ENCODE results near the gene RGS9. TPM values are rescaled to one million over a fixed set of nuclear protein-coding genes. Genes with fewer than 3 reads are reported as not detected.
A peak's percentile ranks its signal among the peaks of the same experiment; 100 is the strongest.
"Not testable (repeated sequence)": the region's sequence is repeated elsewhere in the genome, so short reads cannot be mapped to it uniquely, and the experiment has no call there.

Gene RGS9
- polyA plus RNA-seq (2013) = 0.26 TPM

DNA sequence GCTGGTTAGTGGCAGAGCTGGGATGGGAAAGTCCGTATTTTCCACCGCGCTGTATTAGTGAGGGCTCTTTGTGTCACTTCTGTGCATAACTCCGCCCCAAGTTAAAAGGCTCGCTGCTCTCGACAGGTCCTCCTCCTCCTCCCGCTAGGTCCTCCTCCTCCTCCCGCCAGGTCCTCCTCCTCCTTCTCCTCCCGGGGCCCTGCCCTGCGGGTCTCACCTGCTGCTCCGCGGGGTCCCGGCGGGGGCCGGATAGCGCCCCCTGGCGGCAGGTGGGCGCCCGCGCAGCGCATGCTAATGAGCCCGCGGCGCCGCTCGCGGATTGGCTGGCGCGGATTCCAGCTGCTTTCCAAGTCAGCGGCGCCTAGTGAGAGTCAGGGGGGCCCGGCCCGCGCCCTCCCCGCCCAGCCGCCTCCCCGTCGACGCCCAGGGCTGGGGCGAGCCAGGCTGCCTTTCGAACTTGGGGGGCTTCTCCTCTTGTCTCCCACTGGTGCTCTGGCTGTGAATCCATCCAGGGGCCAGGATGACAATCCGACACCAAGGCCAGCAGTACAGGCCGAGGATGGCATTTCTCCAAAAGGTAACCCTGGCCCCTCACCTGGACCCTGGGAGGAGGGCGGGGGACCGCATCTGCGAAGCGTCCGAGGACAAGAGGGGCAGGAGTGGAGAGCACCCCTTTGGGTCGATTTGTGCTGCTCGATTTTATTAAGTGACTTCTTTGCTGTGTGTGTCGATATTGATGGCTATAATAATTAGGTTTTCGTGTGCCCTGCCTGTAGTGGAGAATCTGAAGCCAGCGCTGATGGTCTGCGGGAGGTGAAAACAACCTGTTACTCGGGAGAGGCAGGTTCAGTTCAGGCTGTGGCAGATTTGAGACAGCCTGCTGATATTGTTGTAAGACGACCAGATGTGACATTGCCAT, at the start of gene RGS9:
RGS9 (plus strand) TSS at position 350 of the 919 bp plus-strand sequence; CDS start at position 521, 171 bp downstream.
- Histone ChIP-seq H3K27me3 (replicated peaks in 2 of 5; ENCODE audit: control insufficient read depth in 4 of 5, insufficient read depth in 5 of 5, low read length in 4 of 5) (peaks cover 0 to 21% (median 15%) of the 10 kb centered on the region in 5 experiments), H3K36me3 (ENCODE audit: control insufficient read depth in 4 of 4, insufficient read depth in 4 of 4, low read length in 3 of 4) (no peaks in the 10 kb centered on the region), H3K4me3 (ENCODE audit: control insufficient read depth in 1 of 7, extremely low read depth in 1 of 7, insufficient read depth in 4 of 7, low read depth in 2 of 7, low read length in 6 of 7) (peak within 1 kb of the TSS in 5 of 7 experiments; percentile 19 to 60 (median 41)), H3K4me1 (ENCODE audit: control extremely low read depth in 1 of 4, control insufficient read depth in 4 of 4, insufficient read depth in 4 of 4, low read length in 3 of 4) (peaks cover 0 to 14% (median 10%) of the 10 kb centered on the region in 4 experiments), H3K27ac (ENCODE audit: insufficient read depth in 1 of 2, low read depth in 1 of 2, low read length in 2 of 2, poor library complexity in 1 of 2, severe bottlenecking in 2 of 2) (no peak within 1 kb of the TSS), H3K9me3 (ENCODE audit: control extremely low read depth in 1 of 5, control insufficient read depth in 4 of 5, insufficient read depth in 2 of 5, low read depth in 1 of 5, low read length in 4 of 5) (no peaks in the 10 kb centered on the region)
- ChIA-PET POLR2A (interaction anchor here (0.9 kb wide), 1 partner anchor 21 kb away, joined by 3 read pairs; no protein-coding TSS in a partner anchor), CTCF (interaction anchor here (0.6 to 2.6 kb wide), 21 partner anchors 10 to 174 kb away, joined by 3 to 8 read pairs (median 5); no protein-coding TSS in a partner anchor)
- peak; percentile 73 to 82 (median 81) for DNase-seq
- WGBS (ENCODE audit: insufficient coverage) = 7% methylated on average over 48 of the region's 56 CpGs

DNA sequence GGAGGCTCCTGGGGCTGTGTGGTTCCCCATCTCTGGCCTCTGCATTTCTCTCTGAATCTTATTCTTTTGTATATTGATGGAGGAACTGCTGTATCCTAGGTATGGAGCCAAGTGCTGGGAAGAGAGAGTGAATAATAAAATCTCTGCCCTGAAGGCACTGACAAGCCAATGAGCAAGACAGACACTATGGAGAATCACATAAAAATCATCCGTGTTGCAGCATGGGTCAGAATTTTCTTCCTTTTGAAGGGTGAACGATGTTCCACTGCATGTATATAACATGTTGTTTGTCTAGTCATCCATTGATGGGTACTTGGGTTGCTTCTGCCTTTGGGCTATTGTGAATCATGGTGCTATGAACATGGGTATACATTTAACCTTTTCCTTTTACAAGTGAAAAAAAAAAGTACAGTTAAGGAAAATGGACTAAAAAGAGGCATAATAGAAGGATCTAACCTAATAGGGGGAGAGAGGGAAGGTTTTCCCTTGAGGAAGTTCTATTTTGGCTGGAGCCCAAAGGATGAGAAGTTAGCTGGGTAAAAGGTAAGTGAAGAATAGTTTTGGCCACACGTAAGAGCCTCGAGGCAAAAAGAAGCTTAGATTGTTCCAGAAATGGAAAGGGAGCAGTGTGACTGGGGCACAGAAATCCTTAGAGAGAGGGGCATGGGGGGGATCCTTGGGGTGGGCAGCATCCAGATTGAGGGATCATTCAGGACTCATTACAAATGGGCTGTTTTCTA, 48.4 kb upstream of the RGS9 start:
- Histone ChIP-seq H3K36me3 (ENCODE audit: control insufficient read depth in 4 of 4, insufficient read depth in 4 of 4, low read length in 3 of 4) (no peaks in the 10 kb centered on the region), H3K9me3 (ENCODE audit: control extremely low read depth in 1 of 5, control insufficient read depth in 4 of 5, insufficient read depth in 2 of 5, low read depth in 1 of 5, low read length in 4 of 5) (no peaks in the 10 kb centered on the region), H3K4me3 (ENCODE audit: control insufficient read depth in 1 of 7, extremely low read depth in 1 of 7, insufficient read depth in 4 of 7, low read depth in 2 of 7, low read length in 6 of 7) (no peak overlapping the region), H3K27ac (ENCODE audit: insufficient read depth in 1 of 2, low read depth in 1 of 2, low read length in 2 of 2, poor library complexity in 1 of 2, severe bottlenecking in 2 of 2) (no peak overlapping the region), H3K4me1 (ENCODE audit: control extremely low read depth in 1 of 4, control insufficient read depth in 4 of 4, insufficient read depth in 4 of 4, low read length in 3 of 4) (no peaks in the 10 kb centered on the region), H3K27me3 (replicated peaks in 2 of 5; ENCODE audit: control insufficient read depth in 4 of 5, insufficient read depth in 5 of 5, low read length in 4 of 5) (peaks cover 0 to 2% (median 0%) of the 10 kb centered on the region in 5 experiments)
- 72% methylated on average over 4 of the region's 4 CpGs for WGBS (ENCODE audit: insufficient coverage)
- DNase-seq = no peak
- CTCF ChIA-PET = interaction anchor here (0.7 kb wide), 1 partner anchor 9 kb away, joined by 4 read pairs; no protein-coding TSS in a partner anchor
- POLR2A ChIA-PET = no interaction called here

DNA sequence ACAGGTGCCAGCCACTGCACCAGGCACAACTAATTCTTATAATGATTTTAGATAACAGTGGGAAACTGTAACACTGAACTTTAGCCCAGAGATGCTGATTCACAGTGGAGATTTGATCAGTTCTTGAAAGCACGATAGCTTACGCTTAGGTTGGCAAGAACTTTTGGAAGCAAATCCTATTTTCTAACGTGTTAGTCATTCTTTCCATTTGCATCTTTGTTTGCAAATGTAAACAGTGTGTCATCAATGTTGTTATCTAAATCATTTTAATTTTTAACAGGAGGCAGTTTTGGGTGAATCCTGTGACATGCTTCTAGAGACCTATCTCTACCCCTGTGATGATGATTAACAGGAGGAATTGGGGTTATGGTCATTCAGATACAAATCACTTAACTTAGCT, 44.9 kb upstream of the RGS9 start:
- H3K4me1 ChIP-seq (ENCODE audit: control extremely low read depth in 1 of 4, control insufficient read depth in 4 of 4, insufficient read depth in 4 of 4, low read length in 3 of 4) = no peaks in the 10 kb centered on the region
- H3K27me3 ChIP-seq (replicated peaks in 2 of 5; ENCODE audit: control insufficient read depth in 4 of 5, insufficient read depth in 5 of 5, low read length in 4 of 5) = no peaks in the 10 kb centered on the region
- 92% methylated on average over 2 of the region's 3 CpGs for WGBS (ENCODE audit: insufficient coverage)
- ChIA-PET CTCF (interaction anchor here (1.3 kb wide), 2 partner anchors 10 to 93 kb away, joined by 3 to 5 read pairs; no protein-coding TSS in a partner anchor), POLR2A (no interaction called here)
- no peak overlapping the region for H3K4me3 ChIP-seq (ENCODE audit: control insufficient read depth in 1 of 7, extremely low read depth in 1 of 7, insufficient read depth in 4 of 7, low read depth in 2 of 7, low read length in 6 of 7)
- H3K27ac ChIP-seq (ENCODE audit: insufficient read depth in 1 of 2, low read depth in 1 of 2, low read length in 2 of 2, poor library complexity in 1 of 2, severe bottlenecking in 2 of 2) = no peak overlapping the region
- no peak for DNase-seq
- no peaks in the 10 kb centered on the region for H3K9me3 ChIP-seq (ENCODE audit: control extremely low read depth in 1 of 5, control insufficient read depth in 4 of 5, insufficient read depth in 2 of 5, low read depth in 1 of 5, low read length in 4 of 5)
- H3K36me3 ChIP-seq (ENCODE audit: control insufficient read depth in 4 of 4, insufficient read depth in 4 of 4, low read length in 3 of 4) = no peaks in the 10 kb centered on the region

DNA sequence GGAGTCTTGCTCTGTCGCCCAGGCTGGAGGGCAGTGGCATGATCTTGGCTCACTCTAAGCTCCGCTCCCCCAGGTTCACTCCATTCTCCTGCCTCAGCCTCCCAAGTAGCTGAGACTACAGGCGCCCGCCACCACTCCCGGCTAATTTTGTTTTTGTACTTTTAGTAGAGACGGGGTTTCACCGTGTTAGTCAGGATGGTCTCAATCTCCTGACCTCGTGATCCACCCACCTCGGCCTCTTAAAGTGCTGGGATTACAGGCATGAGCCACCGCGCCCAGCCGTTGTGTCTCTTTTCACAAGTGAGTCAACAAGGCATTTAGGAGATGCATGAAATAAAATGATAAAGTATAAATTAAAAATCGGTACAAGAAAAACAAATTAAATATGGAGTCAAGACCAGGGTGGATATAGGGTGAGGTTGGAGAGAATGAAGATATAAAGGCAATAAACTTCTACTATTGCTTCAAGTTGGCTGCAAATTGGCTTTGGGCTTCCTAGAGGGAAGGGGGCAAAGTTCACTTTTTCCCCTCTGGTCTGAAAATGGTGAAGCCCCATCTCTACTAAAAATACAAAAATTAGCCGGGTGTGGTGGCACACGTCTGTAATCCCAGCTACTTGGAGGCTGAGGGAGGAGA, 44.3 kb upstream of the RGS9 start:
- CTCF ChIA-PET = interaction anchor here (1.3 kb wide), 2 partner anchors 10 to 94 kb away, joined by 3 to 5 read pairs; no protein-coding TSS in a partner anchor
- DNase-seq; H3K27ac ChIP-seq (ENCODE audit: insufficient read depth in 1 of 2, low read depth in 1 of 2, low read length in 2 of 2, poor library complexity in 1 of 2, severe bottlenecking in 2 of 2); H3K4me1 ChIP-seq (ENCODE audit: control extremely low read depth in 1 of 4, control insufficient read depth in 4 of 4, insufficient read depth in 4 of 4, low read length in 3 of 4); H3K9me3 ChIP-seq (ENCODE audit: control extremely low read depth in 1 of 5, control insufficient read depth in 4 of 5, insufficient read depth in 2 of 5, low read depth in 1 of 5, low read length in 4 of 5); H3K27me3 ChIP-seq (replicated peaks in 2 of 5; ENCODE audit: control insufficient read depth in 4 of 5, insufficient read depth in 5 of 5, low read length in 4 of 5); H3K4me3 ChIP-seq (ENCODE audit: control insufficient read depth in 1 of 7, extremely low read depth in 1 of 7, insufficient read depth in 4 of 7, low read depth in 2 of 7, low read length in 6 of 7); H3K36me3 ChIP-seq (ENCODE audit: control insufficient read depth in 4 of 4, insufficient read depth in 4 of 4, low read length in 3 of 4); POLR2A ChIA-PET: not testable (repeated sequence)
- WGBS (ENCODE audit: insufficient coverage) = 99% methylated on average over 12 of the region's 15 CpGs

- no peaks in the 10 kb centered on the region for H3K4me1 ChIP-seq (ENCODE audit: control extremely low read depth in 1 of 4, control insufficient read depth in 4 of 4, insufficient read depth in 4 of 4, low read length in 3 of 4)
- ChIA-PET CTCF (interaction anchor here (1.1 to 1.5 kb wide), 2 partner anchors 11 to 104 kb away, joined by 3 to 5 read pairs; no protein-coding TSS in a partner anchor), POLR2A (no interaction called here)
- no peaks in the 10 kb centered on the region for H3K9me3 ChIP-seq (ENCODE audit: control extremely low read depth in 1 of 5, control insufficient read depth in 4 of 5, insufficient read depth in 2 of 5, low read depth in 1 of 5, low read length in 4 of 5)
- DNase-seq = peak; percentile 22 to 38 (median 33)
- WGBS (ENCODE audit: insufficient coverage) = 100% methylated on average over 7 of the region's 7 CpGs
- no peak overlapping the region for H3K4me3 ChIP-seq (ENCODE audit: control insufficient read depth in 1 of 7, extremely low read depth in 1 of 7, insufficient read depth in 4 of 7, low read depth in 2 of 7, low read length in 6 of 7)
- no peak overlapping the region for H3K27ac ChIP-seq (ENCODE audit: insufficient read depth in 1 of 2, low read depth in 1 of 2, low read length in 2 of 2, poor library complexity in 1 of 2, severe bottlenecking in 2 of 2)
- no peaks in the 10 kb centered on the region for H3K27me3 ChIP-seq (replicated peaks in 2 of 5; ENCODE audit: control insufficient read depth in 4 of 5, insufficient read depth in 5 of 5, low read length in 4 of 5)
- no peaks in the 10 kb centered on the region for H3K36me3 ChIP-seq (ENCODE audit: control insufficient read depth in 4 of 4, insufficient read depth in 4 of 4, low read length in 3 of 4)
Measured at GRCh38 chr17:65093930-65094329, 43.2 kb upstream of the RGS9 start.

DNA sequence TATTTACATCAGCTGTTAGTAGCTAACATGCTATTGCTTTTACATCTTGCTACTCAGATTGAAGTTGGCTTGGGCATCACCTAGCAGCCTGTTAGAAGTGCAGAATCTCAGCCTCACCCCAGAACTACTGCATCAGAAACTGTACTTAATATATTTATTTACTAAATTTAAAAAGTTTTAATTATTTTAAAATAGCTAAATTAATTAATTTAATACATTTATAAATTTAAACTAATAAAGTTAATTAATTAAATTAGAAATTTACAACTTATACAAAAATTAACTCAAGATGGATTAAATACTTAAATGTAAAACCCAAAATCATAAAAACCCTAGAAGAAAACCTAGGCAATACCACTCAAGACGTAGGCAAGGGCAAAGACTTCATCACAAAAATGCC, 41.7 kb upstream of the RGS9 start:
- Histone ChIP-seq H3K4me1 (ENCODE audit: control extremely low read depth in 1 of 4, control insufficient read depth in 4 of 4, insufficient read depth in 4 of 4, low read length in 3 of 4) (peaks cover 0 to 5% (median 4%) of the 10 kb centered on the region in 4 experiments), H3K36me3 (ENCODE audit: control insufficient read depth in 4 of 4, insufficient read depth in 4 of 4, low read length in 3 of 4) (no peaks in the 10 kb centered on the region), H3K27ac (ENCODE audit: insufficient read depth in 1 of 2, low read depth in 1 of 2, low read length in 2 of 2, poor library complexity in 1 of 2, severe bottlenecking in 2 of 2) (no peak overlapping the region), H3K4me3 (ENCODE audit: control insufficient read depth in 1 of 7, extremely low read depth in 1 of 7, insufficient read depth in 4 of 7, low read depth in 2 of 7, low read length in 6 of 7) (no peak overlapping the region), H3K27me3 (replicated peaks in 2 of 5; ENCODE audit: control insufficient read depth in 4 of 5, insufficient read depth in 5 of 5, low read length in 4 of 5) (no peaks in the 10 kb centered on the region), H3K9me3 (ENCODE audit: control extremely low read depth in 1 of 5, control insufficient read depth in 4 of 5, insufficient read depth in 2 of 5, low read depth in 1 of 5, low read length in 4 of 5) (no peaks in the 10 kb centered on the region)
- DNase-seq = no peak
- CTCF ChIA-PET = interaction anchor here (0.7 to 1.5 kb wide), 7 partner anchors 9 to 128 kb away, joined by 3 to 5 read pairs (median 3); partner anchors contain the start of gene RGS9
- no CpG with 5 or more reads among the region's 1 CpG for WGBS (ENCODE audit: insufficient coverage)
- POLR2A ChIA-PET = interaction anchor here (0.5 kb wide), 1 partner anchor 15 kb away, joined by 3 read pairs; no protein-coding TSS in a partner anchor
